Vagina (tissue), 2 donors: Measurements from ENCODE around the gene MTMR3.

Experiments
- POLR2A ChIP-seq, 2 donors: fragments of 450-650 bp; IDR thresholded peaks; one replicate each; pipeline ENCODE4 v1.6.1; 2017; ENCODE audit warnings: antibody characterized with exemption in 2 of 2, mild to moderate bottlenecking in 2 of 2, moderate library complexity in 2 of 2
- POLR2AphosphoS5 ChIP-seq, 2 donors: sonication (generic); formaldehyde crosslinking; IDR thresholded peaks; one replicate each; pipeline ENCODE4 v1.9.0; 2017; ENCODE audit warnings: antibody characterized with exemption in 2 of 2, mild to moderate bottlenecking in 2 of 2, low read depth in 1 of 2; ENCODE audit not compliant: insufficient read depth in 1 of 2
- TF ChIP-seq, protein P1 (sequence below), 3 experiments: fragments of 450-650 bp in 2 of 3; fragments of 200-600 bp in 1 of 3; sonication (generic) in 1 of 3; IDR thresholded peaks; one replicate each; pipeline ENCODE4 v1.5.1; 2017 to 2019; ENCODE audit warnings: antibody characterized with exemption in 3 of 3, mild to moderate bottlenecking in 2 of 3, moderate library complexity in 2 of 3

DNA sequence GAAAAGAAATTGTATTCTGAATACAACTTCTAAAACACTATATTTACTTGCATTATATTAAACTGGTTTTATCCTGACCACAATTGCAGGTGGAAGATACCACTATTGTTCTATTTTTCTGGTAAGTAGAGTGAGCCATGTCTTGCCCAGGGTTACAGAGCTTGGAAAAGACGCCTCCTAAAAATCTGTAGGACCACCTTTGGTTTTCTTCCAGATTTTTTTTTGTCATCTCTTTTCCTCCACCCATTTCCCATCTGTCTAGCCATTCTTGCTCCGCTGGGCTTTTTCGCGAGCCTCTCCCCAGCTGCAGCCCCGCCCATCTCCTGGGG is 294 bp upstream of the MTMR3 start:
- TF ChIP-seq, protein P1, sequence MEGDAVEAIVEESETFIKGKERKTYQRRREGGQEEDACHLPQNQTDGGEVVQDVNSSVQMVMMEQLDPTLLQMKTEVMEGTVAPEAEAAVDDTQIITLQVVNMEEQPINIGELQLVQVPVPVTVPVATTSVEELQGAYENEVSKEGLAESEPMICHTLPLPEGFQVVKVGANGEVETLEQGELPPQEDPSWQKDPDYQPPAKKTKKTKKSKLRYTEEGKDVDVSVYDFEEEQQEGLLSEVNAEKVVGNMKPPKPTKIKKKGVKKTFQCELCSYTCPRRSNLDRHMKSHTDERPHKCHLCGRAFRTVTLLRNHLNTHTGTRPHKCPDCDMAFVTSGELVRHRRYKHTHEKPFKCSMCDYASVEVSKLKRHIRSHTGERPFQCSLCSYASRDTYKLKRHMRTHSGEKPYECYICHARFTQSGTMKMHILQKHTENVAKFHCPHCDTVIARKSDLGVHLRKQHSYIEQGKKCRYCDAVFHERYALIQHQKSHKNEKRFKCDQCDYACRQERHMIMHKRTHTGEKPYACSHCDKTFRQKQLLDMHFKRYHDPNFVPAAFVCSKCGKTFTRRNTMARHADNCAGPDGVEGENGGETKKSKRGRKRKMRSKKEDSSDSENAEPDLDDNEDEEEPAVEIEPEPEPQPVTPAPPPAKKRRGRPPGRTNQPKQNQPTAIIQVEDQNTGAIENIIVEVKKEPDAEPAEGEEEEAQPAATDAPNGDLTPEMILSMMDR (IDR thresholded peaks at IDR 0.05): no peak
- TF ChIP-seq POLR2A (IDR thresholded peaks at IDR 0.05) (no peak), POLR2AphosphoS5 (IDR thresholded peaks at IDR 0.05; ENCODE audit: insufficient read depth in 1 of 2, low read depth in 1 of 2) (peak in 1 of 2 donors; percentile 22)
